ENCODE measurements around the gene PRKAR1A.

DNA sequence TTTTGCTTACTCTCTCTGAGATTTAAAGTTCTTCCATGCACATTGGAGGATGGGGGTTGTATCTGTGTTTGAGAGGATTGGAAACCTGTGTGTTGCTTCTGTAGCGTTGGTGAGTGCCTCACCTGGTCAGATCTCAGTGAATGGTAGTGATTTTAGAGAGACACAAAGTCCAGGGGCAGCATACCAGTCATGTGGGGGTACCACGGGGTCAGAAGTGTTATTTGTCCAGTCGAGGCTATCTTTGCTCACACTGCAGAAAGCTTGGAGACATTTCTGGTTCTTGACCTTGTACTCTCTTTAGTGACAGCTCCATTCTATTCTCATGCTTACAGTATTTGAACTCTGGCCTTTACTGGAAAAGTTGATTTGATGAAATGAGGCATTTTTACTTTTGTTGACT lies 23.7 kb downstream of the PRKAR1A start:
- TF ChIP-seq, protein P1, sequence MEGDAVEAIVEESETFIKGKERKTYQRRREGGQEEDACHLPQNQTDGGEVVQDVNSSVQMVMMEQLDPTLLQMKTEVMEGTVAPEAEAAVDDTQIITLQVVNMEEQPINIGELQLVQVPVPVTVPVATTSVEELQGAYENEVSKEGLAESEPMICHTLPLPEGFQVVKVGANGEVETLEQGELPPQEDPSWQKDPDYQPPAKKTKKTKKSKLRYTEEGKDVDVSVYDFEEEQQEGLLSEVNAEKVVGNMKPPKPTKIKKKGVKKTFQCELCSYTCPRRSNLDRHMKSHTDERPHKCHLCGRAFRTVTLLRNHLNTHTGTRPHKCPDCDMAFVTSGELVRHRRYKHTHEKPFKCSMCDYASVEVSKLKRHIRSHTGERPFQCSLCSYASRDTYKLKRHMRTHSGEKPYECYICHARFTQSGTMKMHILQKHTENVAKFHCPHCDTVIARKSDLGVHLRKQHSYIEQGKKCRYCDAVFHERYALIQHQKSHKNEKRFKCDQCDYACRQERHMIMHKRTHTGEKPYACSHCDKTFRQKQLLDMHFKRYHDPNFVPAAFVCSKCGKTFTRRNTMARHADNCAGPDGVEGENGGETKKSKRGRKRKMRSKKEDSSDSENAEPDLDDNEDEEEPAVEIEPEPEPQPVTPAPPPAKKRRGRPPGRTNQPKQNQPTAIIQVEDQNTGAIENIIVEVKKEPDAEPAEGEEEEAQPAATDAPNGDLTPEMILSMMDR (IDR thresholded peaks at IDR 0.05), result no peak
- no peak for TF ChIP-seq POLR2A (IDR thresholded peaks at IDR 0.05)

Measured in breast epithelium (tissue), 3 donors.